ENCODE data around the gene OR51B2.
"Not testable (repeated sequence)": the region's sequence is repeated elsewhere in the genome, so short reads cannot be mapped to it uniquely, and the experiment has no call there.

Gene OR51B2

GRCh38 chr11:5307256-5308019 lies 16.7 kb downstream of the OR51B2 start:
- no peak for DNase-seq

GRCh38 chr11:5304046-5304445 lies 20.1 kb downstream of the OR51B2 start:
- DNase-seq = no peak

- DNase-seq = no peak
These were observed 20.5 kb downstream of the OR51B2 start for GRCh38 chr11:5303626-5304025.

GRCh38 chr11:5301846-5302245 lies 22.3 kb downstream of the OR51B2 start, which contains the start of gene OR51B4:
TSS of gene OR51B4 (minus strand) at chr11:5301946. CDS start at chr11:5301946, 0 bp downstream.
- DNase-seq = no peak

- DNase-seq = no peak
These were observed 23.8 kb downstream of the OR51B2 start for GRCh38 chr11:5300251-5300650.

- DNase-seq = no peak
These were observed 25.6 kb downstream of the OR51B2 start for GRCh38 chr11:5298451-5298850.

- no peak for DNase-seq
These were observed 26.3 kb downstream of the OR51B2 start for GRCh38 chr11:5297721-5298323.

GRCh38 chr11:5294342-5294995 lies 29.6 kb downstream of the OR51B2 start:
- DNase-seq = not testable (repeated sequence)

GRCh38 chr11:5293028-5293427 lies 31.1 kb downstream of the OR51B2 start:
- DNase-seq = no peak

- no peak for DNase-seq
These were observed 32.8 kb downstream of the OR51B2 start for GRCh38 chr11:5291207-5291838.

- DNase-seq = no peak
These were observed 34.0 kb downstream of the OR51B2 start for GRCh38 chr11:5290106-5290505.

GRCh38 chr11:5289696-5290095 lies 34.4 kb downstream of the OR51B2 start:
- DNase-seq = no peak

- DNase-seq = no peak
These were observed 35.1 kb downstream of the OR51B2 start for GRCh38 chr11:5288906-5289550.

- DNase-seq = no peak
These were observed 35.8 kb downstream of the OR51B2 start for GRCh38 chr11:5288108-5288905.

GRCh38 chr11:5286901-5287300 lies 37.2 kb downstream of the OR51B2 start:
- no peak for DNase-seq

GRCh38 chr11:5286351-5286750 lies 37.7 kb downstream of the OR51B2 start:
- no peak for DNase-seq

- no peak for DNase-seq
These were observed 38.3 kb downstream of the OR51B2 start for GRCh38 chr11:5285703-5286340.

GRCh38 chr11:5284637-5285036 lies 39.5 kb downstream of the OR51B2 start:
- no peak for DNase-seq

GRCh38 chr11:5283882-5284281 lies 40.2 kb downstream of the OR51B2 start:
- DNase-seq = no peak

- DNase-seq = no peak
These were observed 41.0 kb downstream of the OR51B2 start for GRCh38 chr11:5283086-5283485.

- no peak for DNase-seq
These were observed 41.5 kb downstream of the OR51B2 start for GRCh38 chr11:5282628-5283027.

GRCh38 chr11:5281596-5281995 lies 42.5 kb downstream of the OR51B2 start:
- DNase-seq = no peak

All from DMS79 treated with DMSO at 0.1 percent for 48 hours (cell line).